Subcutaneous adipose tissue (tissue), 4 donors: Measurements from ENCODE around the gene HNRNPM. TPM values are rescaled to one million over a fixed set of nuclear protein-coding genes. Genes with fewer than 3 reads are reported as not detected.

ENCODE experiments used
- CTCF ChIP-seq: fragments of 450-650 bp; IDR thresholded peaks from one replicate; pipeline ENCODE4 v1.5.1; 2016; ENCODE audit warnings: low read depth, mild to moderate bottlenecking, control low read depth, antibody characterized with exemption, moderate library complexity
- total RNA-seq, 4 donors: library from RNA; depleted of rRNA; stranded (reverse); fragments of >200 nt; gene quantifications; one replicate each; pipeline ENCODE4 v1.1.0, GENCODE V29; 2016

HNRNPM gene
- total RNA-seq, 4 donors from 2014 or later, result 58.5 to 105 (median 78.0) TPM

- TF ChIP-seq CTCF, result no peak
Measured at GRCh38 chr19:8483165-8483564, 38.4 kb downstream of the HNRNPM start.

- TF ChIP-seq CTCF, result no peak
Measured at GRCh38 chr19:8484331-8484894, 39.6 kb downstream of the HNRNPM start.

GRCh38 chr19:8485561-8486371 lies 41.0 kb downstream of the HNRNPM start:
- no peak for TF ChIP-seq CTCF

- no peak for TF ChIP-seq CTCF
Measured at GRCh38 chr19:8486661-8487136, 41.9 kb downstream of the HNRNPM start.

GRCh38 chr19:8487137-8487851 lies 42.5 kb downstream of the HNRNPM start:
- no peak for TF ChIP-seq CTCF

- TF ChIP-seq CTCF, result no peak
Measured at GRCh38 chr19:8488365-8488764, 43.6 kb downstream of the HNRNPM start.
